Neutrophil (primary cell): ENCODE data around the gene GRIP1.

ENCODE experiments used
- H3K27ac ChIP-seq: fragments of 200-600 bp; sonication (generic); 2 replicates; pipeline ENCODE4 v1.5.1; 2016; ENCODE audit warnings: mild to moderate bottlenecking, moderate library complexity
- H3K27me3 ChIP-seq: fragments of 200-600 bp; sonication (generic); 2 replicates; pipeline ENCODE4 v1.6.0; 2016; ENCODE audit warnings: mild to moderate bottlenecking
- H3K36me3 ChIP-seq: fragments of 200-600 bp; sonication (generic); 2 replicates; pipeline ENCODE4 v1.5.1; 2017
- H3K4me1 ChIP-seq, 2 experiments: fragments of 200-600 bp in 1 of 2; sonication (generic) in 1 of 2; 1 replicate in 1 of 2; 2 replicates in 1 of 2; pipeline versions ENCODE4 v1.5.1 to v1.6.1; 2013 to 2016; ENCODE audit warnings: low read depth in 1 of 2, low read length in 1 of 2, mild to moderate bottlenecking in 1 of 2, moderate library complexity in 1 of 2; ENCODE audit not compliant: control insufficient read depth in 1 of 2, insufficient read depth in 1 of 2
- H3K4me3 ChIP-seq, 2 experiments: fragments of 200-600 bp in 1 of 2; sonication (generic) in 1 of 2; 1 replicate in 1 of 2; 2 replicates in 1 of 2; pipeline ENCODE4 v1.5.1; 2013 to 2016; ENCODE audit warnings: low read depth in 1 of 2, low read length in 1 of 2, mild to moderate bottlenecking in 1 of 2, moderate library complexity in 1 of 2
- H3K9me3 ChIP-seq: fragments of 200-600 bp; sonication (generic); 2 replicates; pipeline ENCODE4 v1.5.1; 2016
- CTCF ChIP-seq: fragments of 200-600 bp; sonication (generic); IDR thresholded peaks from 2 replicates; pipeline ENCODE4 v1.5.1; 2016; ENCODE audit warnings: antibody characterized with exemption

GRIP1 gene

GRCh38 chr12:66719862-66720261, 41.0 kb upstream of the GRIP1 start:
- Histone ChIP-seq H3K36me3 (no peaks in the 10 kb centered on the region), H3K4me1 (no peaks in the 10 kb centered on the region), H3K27ac (no peak overlapping the region), H3K9me3 (no peaks in the 10 kb centered on the region), H3K4me3 (no peak overlapping the region), H3K27me3 (no peaks in the 10 kb centered on the region)
- TF ChIP-seq CTCF, result no peak

- no peak overlapping the region for H3K4me3 ChIP-seq
- H3K36me3 ChIP-seq, result no peaks in the 10 kb centered on the region
- no peaks in the 10 kb centered on the region for H3K9me3 ChIP-seq
- H3K27me3 ChIP-seq, result no peaks in the 10 kb centered on the region
- TF ChIP-seq CTCF, result no peak
- no peaks in the 10 kb centered on the region for H3K4me1 ChIP-seq
- no peak overlapping the region for H3K27ac ChIP-seq
Measured at GRCh38 chr12:66717036-66717673, 38.3 kb upstream of the GRIP1 start.

GRCh38 chr12:66716522-66716921, 37.6 kb upstream of the GRIP1 start:
- no peaks in the 10 kb centered on the region for H3K9me3 ChIP-seq
- no peak overlapping the region for H3K27ac ChIP-seq
- no peaks in the 10 kb centered on the region for H3K36me3 ChIP-seq
- no peaks in the 10 kb centered on the region for H3K4me1 ChIP-seq
- no peak for TF ChIP-seq CTCF
- no peak overlapping the region for H3K4me3 ChIP-seq
- no peaks in the 10 kb centered on the region for H3K27me3 ChIP-seq

- TF ChIP-seq CTCF, result no peak
- Histone ChIP-seq H3K36me3 (no peaks in the 10 kb centered on the region), H3K4me3 (no peak overlapping the region), H3K27me3 (no peaks in the 10 kb centered on the region), H3K9me3 (no peaks in the 10 kb centered on the region), H3K27ac (no peak overlapping the region), H3K4me1 (no peaks in the 10 kb centered on the region)
Measured at GRCh38 chr12:66714709-66715108, 35.8 kb upstream of the GRIP1 start.

GRCh38 chr12:66713984-66714383, 35.1 kb upstream of the GRIP1 start:
- no peak overlapping the region for H3K4me3 ChIP-seq
- no peaks in the 10 kb centered on the region for H3K27me3 ChIP-seq
- no peak for TF ChIP-seq CTCF
- H3K36me3 ChIP-seq, result no peaks in the 10 kb centered on the region
- no peak overlapping the region for H3K27ac ChIP-seq
- no peaks in the 10 kb centered on the region for H3K9me3 ChIP-seq
- H3K4me1 ChIP-seq, result no peaks in the 10 kb centered on the region

- H3K4me3 ChIP-seq, result no peak overlapping the region
- no peaks in the 10 kb centered on the region for H3K9me3 ChIP-seq
- H3K27ac ChIP-seq, result no peak overlapping the region
- no peaks in the 10 kb centered on the region for H3K27me3 ChIP-seq
- no peak for TF ChIP-seq CTCF
- H3K36me3 ChIP-seq, result no peaks in the 10 kb centered on the region
- no peaks in the 10 kb centered on the region for H3K4me1 ChIP-seq
Measured at GRCh38 chr12:66709893-66710292, 31.0 kb upstream of the GRIP1 start.
